HEK293 (cell line): ENCODE measurements around the gene PPP6R3.

Experiments used
- CTCF ChIA-PET: fragments of 350-600 bp; formaldehyde crosslinking; extraction: SDS; loops from one replicate; lab custom pipeline; 2021; ENCODE audit warnings: antibody characterized with exemption; lab: Yijun Ruan, JAX
- POLR2A ChIA-PET: fragments of 300-600 bp; formaldehyde crosslinking; extraction: SDS; loops from one replicate; lab custom pipeline; 2020; ENCODE audit warnings: antibody characterized with exemption, inconsistent platforms; lab: Yijun Ruan, JAX
- H3K27ac ChIP-seq: fragments of 200-500 bp; sonication (Bioruptor generic); 2 replicates; pipeline ENCODE4 v1.5.1; 2014; ENCODE audit warnings: low read depth, low read length, control low read depth, inconsistent platforms; ENCODE audit errors: extremely low read depth
- H3K36me3 ChIP-seq, 2 experiments: fragments of 200-500 bp in 1 of 2; sonication (Bioruptor generic) in 1 of 2; 1 replicate in 1 of 2; 2 replicates in 1 of 2; pipeline ENCODE4 v1.5.1; 2014 to 2017; ENCODE audit warnings: inconsistent platforms in 2 of 2, low read length in 2 of 2; ENCODE audit not compliant: control insufficient read depth in 2 of 2, insufficient read depth in 1 of 2
- H3K4me1 ChIP-seq: fragments of 200-500 bp; sonication (Bioruptor generic); 2 replicates; pipeline ENCODE4 v1.5.1; 2014; ENCODE audit warnings: mild to moderate bottlenecking, low read length, inconsistent platforms; ENCODE audit not compliant: control insufficient read depth, insufficient read depth
- H3K4me3 ChIP-seq: 2 replicates; pipeline ENCODE4 v1.5.1; 2011; ENCODE audit warnings: low read depth, mild to moderate bottlenecking, control low read depth, low read length, moderate library complexity
- H3K9me3 ChIP-seq: fragments of 200-500 bp; sonication (Bioruptor generic); 2 replicates; pipeline ENCODE4 v1.5.1; 2014; ENCODE audit warnings: low read depth, low read length, inconsistent platforms; ENCODE audit not compliant: control insufficient read depth, insufficient read depth
- KLF1 ChIP-seq: fragments of 450-650 bp; formaldehyde crosslinking; IDR thresholded peaks from 2 replicates; pipeline ENCODE4 v1.5.1; 2016; ENCODE audit warnings: missing biosample characterization, missing genetic modification characterization
- KLF8 ChIP-seq: fragments of 450-650 bp; formaldehyde crosslinking; IDR thresholded peaks from 2 replicates; pipeline ENCODE4 v1.5.1; 2016; ENCODE audit warnings: missing biosample characterization, missing genetic modification characterization
- KLF9 ChIP-seq: fragments of 450-650 bp; formaldehyde crosslinking; IDR thresholded peaks from 2 replicates; pipeline ENCODE4 v1.5.1; 2016; ENCODE audit warnings: missing biosample characterization, missing genetic modification characterization, low read depth
- MEIS1 ChIP-seq: sonication (generic); formaldehyde crosslinking; IDR thresholded peaks from 2 replicates; pipeline ENCODE4 v1.8.1; 2022; ENCODE audit warnings: missing genetic modification reagents, mild to moderate bottlenecking, borderline replicate concordance
- WT1 ChIP-seq: fragments of 450-650 bp; formaldehyde crosslinking; IDR thresholded peaks from 2 replicates; pipeline ENCODE4 v1.5.1; 2016; ENCODE audit warnings: missing biosample characterization, missing genetic modification characterization
- YY1 ChIP-seq: fragments of 450-650 bp; formaldehyde crosslinking; IDR thresholded peaks from 2 replicates; pipeline ENCODE4 v1.5.1; 2018; ENCODE audit warnings: missing biosample characterization, missing genetic modification characterization
- ZBTB8A ChIP-seq: fragments of 450-650 bp; formaldehyde crosslinking; IDR thresholded peaks from 2 replicates; pipeline ENCODE4 v1.5.1; 2016; ENCODE audit warnings: missing biosample characterization, missing genetic modification characterization
- ZNF214 ChIP-seq: fragments of 450-650 bp; formaldehyde crosslinking; IDR thresholded peaks from 2 replicates; pipeline ENCODE4 v1.5.1; 2017; ENCODE audit warnings: missing biosample characterization, mild to moderate bottlenecking, missing genetic modification characterization, borderline replicate concordance
- ZNF221 ChIP-seq: fragments of 450-650 bp; formaldehyde crosslinking; IDR thresholded peaks from 2 replicates; pipeline ENCODE4 v1.5.1; 2017; ENCODE audit warnings: missing biosample characterization, missing genetic modification characterization, borderline replicate concordance
- ZNF239 ChIP-seq: fragments of 450-650 bp; formaldehyde crosslinking; IDR thresholded peaks from 2 replicates; pipeline ENCODE4 v1.5.1; 2016; ENCODE audit warnings: missing biosample characterization, missing genetic modification characterization
- ZNF248 ChIP-seq: fragments of 450-650 bp; formaldehyde crosslinking; IDR thresholded peaks from 2 replicates; pipeline ENCODE4 v1.5.1; 2017; ENCODE audit warnings: missing biosample characterization, missing genetic modification characterization
- ZNF266 ChIP-seq: fragments of 450-650 bp; formaldehyde crosslinking; IDR thresholded peaks from 2 replicates; pipeline ENCODE4 v1.5.1; 2016; ENCODE audit warnings: missing biosample characterization, missing genetic modification characterization, low read depth
- ZNF274 ChIP-seq, 2 experiments: fragments of 200-500 bp in 1 of 2; fragments of 450-650 bp in 1 of 2; sonication (Bioruptor generic) in 1 of 2; formaldehyde crosslinking in 1 of 2; IDR thresholded peaks; 2 replicates each; pipeline versions ENCODE4 v1.5.1 to v1.6.1; 2014 to 2016; ENCODE audit warnings: borderline replicate concordance in 1 of 2, inconsistent platforms in 1 of 2, low read length in 1 of 2, missing biosample characterization in 1 of 2, missing genetic modification characterization in 1 of 2
- ZNF37A ChIP-seq: fragments of 450-650 bp; IDR thresholded peaks from 2 replicates; pipeline ENCODE4 v1.5.1; 2018; ENCODE audit warnings: missing biosample characterization, missing genetic modification characterization
- ZNF426 ChIP-seq: fragments of 450-650 bp; formaldehyde crosslinking; IDR thresholded peaks from 2 replicates; pipeline ENCODE4 v1.5.1; 2017; ENCODE audit warnings: missing biosample characterization, missing genetic modification characterization, mild to moderate bottlenecking, inconsistent platforms, moderate library complexity
- ZNF433 ChIP-seq: fragments of 450-650 bp; formaldehyde crosslinking; IDR thresholded peaks from 2 replicates; pipeline ENCODE4 v1.5.1; 2016; ENCODE audit warnings: missing biosample characterization, missing genetic modification characterization, low read depth
- ZNF560 ChIP-seq: fragments of 450-650 bp; formaldehyde crosslinking; IDR thresholded peaks from 2 replicates; pipeline ENCODE4 v1.5.1; 2017; ENCODE audit warnings: missing biosample characterization, missing genetic modification characterization, borderline replicate concordance
- ZNF664 ChIP-seq: fragments of 450-650 bp; formaldehyde crosslinking; IDR thresholded peaks from 2 replicates; pipeline ENCODE4 v1.5.1; 2016; ENCODE audit warnings: missing biosample characterization, missing genetic modification characterization
- ZNF837 ChIP-seq: fragments of 450-650 bp; formaldehyde crosslinking; IDR thresholded peaks from 2 replicates; pipeline ENCODE4 v1.5.1; 2016; ENCODE audit warnings: missing biosample characterization, missing genetic modification characterization
- ZSCAN30 ChIP-seq: fragments of 450-650 bp; IDR thresholded peaks from 2 replicates; pipeline ENCODE4 v1.5.1; 2018; ENCODE audit warnings: missing biosample characterization, mild to moderate bottlenecking, missing genetic modification characterization, moderate library complexity
- TF ChIP-seq, protein P1 (sequence below): fragments of 450-650 bp; formaldehyde crosslinking; IDR thresholded peaks from 2 replicates; pipeline ENCODE4 v1.5.1; 2016; ENCODE audit warnings: missing biosample characterization, missing genetic modification characterization
- TF ChIP-seq, protein P2 (sequence below): fragments of 450-650 bp; formaldehyde crosslinking; IDR thresholded peaks from 2 replicates; pipeline ENCODE4 v1.5.1; 2017; ENCODE audit warnings: missing biosample characterization, missing genetic modification characterization
- TF ChIP-seq, protein P3 (sequence below): fragments of 450-650 bp; formaldehyde crosslinking; IDR thresholded peaks from 2 replicates; pipeline ENCODE4 v1.5.1; 2016; ENCODE audit warnings: missing biosample characterization, missing genetic modification characterization
- TF ChIP-seq, protein P4 (sequence below): fragments of 450-650 bp; formaldehyde crosslinking; IDR thresholded peaks from 2 replicates; pipeline ENCODE4 v1.5.1; 2016; ENCODE audit warnings: missing biosample characterization, missing genetic modification characterization
- TF ChIP-seq, protein P5 (sequence below): fragments of 450-650 bp; formaldehyde crosslinking; IDR thresholded peaks from 2 replicates; pipeline ENCODE4 v1.5.1; 2016; ENCODE audit warnings: missing biosample characterization, missing genetic modification characterization

PPP6R3 gene

DNA sequence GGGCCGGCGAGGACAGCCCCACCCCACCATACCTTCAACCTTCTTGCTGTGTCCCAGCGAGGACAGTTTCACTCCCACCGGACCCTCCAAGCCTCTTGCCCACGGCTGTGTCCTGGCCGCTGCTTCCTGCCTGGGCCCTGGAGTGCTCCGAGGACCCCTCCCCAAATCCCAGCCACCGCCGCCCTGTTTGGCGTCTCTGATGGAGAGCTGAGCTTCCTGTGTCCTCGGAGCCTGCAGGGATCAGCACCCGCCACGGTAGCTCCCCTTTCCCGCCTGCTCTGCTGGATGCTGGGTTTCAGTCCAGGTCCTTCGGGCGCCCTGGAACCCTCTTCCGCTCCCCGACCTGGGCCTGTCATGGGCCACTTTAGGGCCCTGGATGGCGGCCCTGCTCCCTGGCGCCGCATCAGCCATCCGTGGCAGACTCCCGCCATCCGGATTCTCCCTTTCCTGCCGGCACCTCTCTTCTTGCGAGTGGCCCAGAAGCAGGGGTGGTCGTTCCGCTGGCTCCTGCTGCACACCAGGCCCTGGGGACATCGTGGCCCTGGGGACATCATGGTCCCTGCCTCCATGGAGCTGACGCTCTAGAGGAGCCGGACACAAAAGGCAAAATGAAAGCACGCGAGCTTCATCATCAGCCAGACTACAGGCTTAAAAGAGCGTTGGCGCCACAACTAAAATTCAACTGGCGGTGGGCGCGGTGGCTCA, 189.5 kb downstream of the PPP6R3 start:
- H3K27ac ChIP-seq = no peak overlapping the region
- no peaks in the 10 kb centered on the region for H3K4me1 ChIP-seq
- H3K36me3 ChIP-seq = no peaks in the 10 kb centered on the region
- POLR2A ChIA-PET = no interaction called here
- no peaks in the 10 kb centered on the region for H3K9me3 ChIP-seq
- H3K4me3 ChIP-seq = no peak overlapping the region
- TF ChIP-seq MEIS1 (CRISPR knock-in tag) (no peak), KLF9 (tag by site-specific recombination) (no peak), KLF1 (tag by site-specific recombination) (no peak), ZSCAN30 (tag by site-specific recombination) (no peak), ZNF239 (tag by site-specific recombination) (no peak), ZNF214 (tag by site-specific recombination) (no peak), ZNF433 (tag by site-specific recombination) (no peak), KLF8 (tag by site-specific recombination) (no peak), ZNF266 (tag by site-specific recombination) (no peak), WT1 (tag by site-specific recombination) (no peak)
- TF ChIP-seq, protein P1, sequence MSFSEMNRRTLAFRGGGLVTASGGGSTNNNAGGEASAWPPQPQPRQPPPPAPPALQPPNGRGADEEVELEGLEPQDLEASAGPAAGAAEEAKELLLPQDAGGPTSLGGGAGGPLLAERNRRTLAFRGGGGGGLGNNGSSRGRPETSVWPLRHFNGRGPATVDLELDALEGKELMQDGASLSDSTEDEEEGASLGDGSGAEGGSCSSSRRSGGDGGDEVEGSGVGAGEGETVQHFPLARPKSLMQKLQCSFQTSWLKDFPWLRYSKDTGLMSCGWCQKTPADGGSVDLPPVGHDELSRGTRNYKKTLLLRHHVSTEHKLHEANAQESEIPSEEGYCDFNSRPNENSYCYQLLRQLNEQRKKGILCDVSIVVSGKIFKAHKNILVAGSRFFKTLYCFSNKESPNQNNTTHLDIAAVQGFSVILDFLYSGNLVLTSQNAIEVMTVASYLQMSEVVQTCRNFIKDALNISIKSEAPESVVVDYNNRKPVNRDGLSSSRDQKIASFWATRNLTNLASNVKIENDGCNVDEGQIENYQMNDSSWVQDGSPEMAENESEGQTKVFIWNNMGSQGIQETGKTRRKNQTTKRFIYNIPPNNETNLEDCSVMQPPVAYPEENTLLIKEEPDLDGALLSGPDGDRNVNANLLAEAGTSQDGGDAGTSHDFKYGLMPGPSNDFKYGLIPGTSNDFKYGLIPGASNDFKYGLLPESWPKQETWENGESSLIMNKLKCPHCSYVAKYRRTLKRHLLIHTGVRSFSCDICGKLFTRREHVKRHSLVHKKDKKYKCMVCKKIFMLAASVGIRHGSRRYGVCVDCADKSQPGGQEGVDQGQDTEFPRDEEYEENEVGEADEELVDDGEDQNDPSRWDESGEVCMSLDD (tag by site-specific recombination) = no peak
- TF ChIP-seq, protein P2, sequence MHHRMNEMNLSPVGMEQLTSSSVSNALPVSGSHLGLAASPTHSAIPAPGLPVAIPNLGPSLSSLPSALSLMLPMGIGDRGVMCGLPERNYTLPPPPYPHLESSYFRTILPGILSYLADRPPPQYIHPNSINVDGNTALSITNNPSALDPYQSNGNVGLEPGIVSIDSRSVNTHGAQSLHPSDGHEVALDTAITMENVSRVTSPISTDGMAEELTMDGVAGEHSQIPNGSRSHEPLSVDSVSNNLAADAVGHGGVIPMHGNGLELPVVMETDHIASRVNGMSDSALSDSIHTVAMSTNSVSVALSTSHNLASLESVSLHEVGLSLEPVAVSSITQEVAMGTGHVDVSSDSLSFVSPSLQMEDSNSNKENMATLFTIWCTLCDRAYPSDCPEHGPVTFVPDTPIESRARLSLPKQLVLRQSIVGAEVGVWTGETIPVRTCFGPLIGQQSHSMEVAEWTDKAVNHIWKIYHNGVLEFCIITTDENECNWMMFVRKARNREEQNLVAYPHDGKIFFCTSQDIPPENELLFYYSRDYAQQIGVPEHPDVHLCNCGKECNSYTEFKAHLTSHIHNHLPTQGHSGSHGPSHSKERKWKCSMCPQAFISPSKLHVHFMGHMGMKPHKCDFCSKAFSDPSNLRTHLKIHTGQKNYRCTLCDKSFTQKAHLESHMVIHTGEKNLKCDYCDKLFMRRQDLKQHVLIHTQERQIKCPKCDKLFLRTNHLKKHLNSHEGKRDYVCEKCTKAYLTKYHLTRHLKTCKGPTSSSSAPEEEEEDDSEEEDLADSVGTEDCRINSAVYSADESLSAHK (tag by site-specific recombination) = no peak
- TF ChIP-seq, protein P3, sequence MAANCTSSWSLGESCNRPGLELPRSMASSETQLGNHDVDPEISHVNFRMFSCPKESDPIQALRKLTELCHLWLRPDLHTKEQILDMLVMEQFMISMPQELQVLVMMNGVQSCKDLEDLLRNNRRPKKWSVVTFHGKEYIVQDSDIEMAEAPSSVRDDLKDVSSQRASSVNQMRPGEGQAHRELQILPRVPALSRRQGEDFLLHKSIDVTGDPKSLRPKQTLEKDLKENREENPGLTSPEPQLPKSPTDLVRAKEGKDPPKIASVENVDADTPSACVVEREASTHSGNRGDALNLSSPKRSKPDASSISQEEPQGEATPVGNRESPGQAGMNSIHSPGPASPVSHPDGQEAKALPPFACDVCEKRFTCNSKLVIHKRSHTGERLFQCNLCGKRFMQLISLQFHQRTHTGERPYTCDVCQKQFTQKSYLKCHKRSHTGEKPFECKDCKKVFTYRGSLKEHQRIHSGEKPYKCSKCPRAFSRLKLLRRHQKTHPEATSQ = no peak
- TF ChIP-seq, protein P4, sequence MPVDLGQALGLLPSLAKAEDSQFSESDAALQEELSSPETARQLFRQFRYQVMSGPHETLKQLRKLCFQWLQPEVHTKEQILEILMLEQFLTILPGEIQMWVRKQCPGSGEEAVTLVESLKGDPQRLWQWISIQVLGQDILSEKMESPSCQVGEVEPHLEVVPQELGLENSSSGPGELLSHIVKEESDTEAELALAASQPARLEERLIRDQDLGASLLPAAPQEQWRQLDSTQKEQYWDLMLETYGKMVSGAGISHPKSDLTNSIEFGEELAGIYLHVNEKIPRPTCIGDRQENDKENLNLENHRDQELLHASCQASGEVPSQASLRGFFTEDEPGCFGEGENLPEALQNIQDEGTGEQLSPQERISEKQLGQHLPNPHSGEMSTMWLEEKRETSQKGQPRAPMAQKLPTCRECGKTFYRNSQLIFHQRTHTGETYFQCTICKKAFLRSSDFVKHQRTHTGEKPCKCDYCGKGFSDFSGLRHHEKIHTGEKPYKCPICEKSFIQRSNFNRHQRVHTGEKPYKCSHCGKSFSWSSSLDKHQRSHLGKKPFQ (tag by site-specific recombination) = no peak
- CTCF ChIA-PET = no interaction called here

DNA sequence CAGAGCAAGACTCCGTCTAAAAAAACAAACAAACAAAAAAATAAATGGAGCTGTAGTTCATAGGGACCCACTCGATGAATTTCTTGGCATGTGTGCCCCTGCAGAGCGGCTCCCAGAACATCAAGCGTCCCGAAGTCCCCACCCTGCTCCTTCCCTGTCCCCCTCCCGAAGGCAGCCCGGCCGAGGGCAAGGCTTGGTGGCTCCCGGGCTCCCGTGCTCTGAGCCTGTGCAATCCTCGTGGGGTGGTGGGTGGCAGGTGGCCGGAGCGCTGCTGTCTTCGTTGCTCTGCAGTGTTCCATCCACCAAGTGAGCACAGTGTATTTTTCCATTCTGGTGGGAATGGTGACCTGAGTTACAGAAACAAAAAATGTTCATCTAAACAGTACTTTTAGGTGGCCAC, 190.2 kb downstream of the PPP6R3 start:
- Histone ChIP-seq H3K27ac (no peak overlapping the region), H3K9me3 (no peaks in the 10 kb centered on the region), H3K4me3 (no peak overlapping the region), H3K4me1 (no peaks in the 10 kb centered on the region), H3K36me3 (no peaks in the 10 kb centered on the region)
- TF ChIP-seq YY1 (tag by site-specific recombination) = no peak
- no peak for TF ChIP-seq ZNF560 (tag by site-specific recombination)
- TF ChIP-seq ZNF426 (tag by site-specific recombination) = no peak
- no peak for TF ChIP-seq ZNF837
- TF ChIP-seq ZNF664 (tag by site-specific recombination) = no peak
- TF ChIP-seq ZNF37A = no peak
- TF ChIP-seq ZBTB8A = no peak
- TF ChIP-seq, protein P5, sequence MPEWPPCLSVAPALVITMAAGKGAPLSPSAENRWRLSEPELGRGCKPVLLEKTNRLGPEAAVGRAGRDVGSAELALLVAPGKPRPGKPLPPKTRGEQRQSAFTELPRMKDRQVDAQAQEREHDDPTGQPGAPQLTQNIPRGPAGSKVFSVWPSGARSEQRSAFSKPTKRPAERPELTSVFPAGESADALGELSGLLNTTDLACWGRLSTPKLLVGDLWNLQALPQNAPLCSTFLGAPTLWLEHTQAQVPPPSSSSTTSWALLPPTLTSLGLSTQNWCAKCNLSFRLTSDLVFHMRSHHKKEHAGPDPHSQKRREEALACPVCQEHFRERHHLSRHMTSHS = no peak
- TF ChIP-seq ZNF248 (tag by site-specific recombination) = no peak
- no peak for TF ChIP-seq ZNF274 (IDR thresholded peaks at IDR 0.05; ENCODE audit: low read length)
- TF ChIP-seq ZNF274 (tag by site-specific recombination; IDR thresholded peaks at IDR 0.05; ENCODE audit: borderline replicate concordance) = no peak
- TF ChIP-seq ZNF221 = no peak
- ChIA-PET CTCF (no interaction called here), POLR2A (no interaction called here)
